KBM-7 (cell line): Measurements from ENCODE around the gene TLE5.

ENCODE experiments used
- DNase-seq: peaks from one replicate; pipeline ENCODE4 v3.0.0-alpha.2; 2015
- in situ Hi-C: fragments of 300-500 bp; cut with MboI; formaldehyde crosslinking; loops from 2 replicates; pipeline ENCODE4 v1.14.3; 2020; ENCODE audit warnings: low sequenced_read_pairs, low pct_unique_long_range_greater_than_20kb, mixed read lengths

Gene TLE5

DNA sequence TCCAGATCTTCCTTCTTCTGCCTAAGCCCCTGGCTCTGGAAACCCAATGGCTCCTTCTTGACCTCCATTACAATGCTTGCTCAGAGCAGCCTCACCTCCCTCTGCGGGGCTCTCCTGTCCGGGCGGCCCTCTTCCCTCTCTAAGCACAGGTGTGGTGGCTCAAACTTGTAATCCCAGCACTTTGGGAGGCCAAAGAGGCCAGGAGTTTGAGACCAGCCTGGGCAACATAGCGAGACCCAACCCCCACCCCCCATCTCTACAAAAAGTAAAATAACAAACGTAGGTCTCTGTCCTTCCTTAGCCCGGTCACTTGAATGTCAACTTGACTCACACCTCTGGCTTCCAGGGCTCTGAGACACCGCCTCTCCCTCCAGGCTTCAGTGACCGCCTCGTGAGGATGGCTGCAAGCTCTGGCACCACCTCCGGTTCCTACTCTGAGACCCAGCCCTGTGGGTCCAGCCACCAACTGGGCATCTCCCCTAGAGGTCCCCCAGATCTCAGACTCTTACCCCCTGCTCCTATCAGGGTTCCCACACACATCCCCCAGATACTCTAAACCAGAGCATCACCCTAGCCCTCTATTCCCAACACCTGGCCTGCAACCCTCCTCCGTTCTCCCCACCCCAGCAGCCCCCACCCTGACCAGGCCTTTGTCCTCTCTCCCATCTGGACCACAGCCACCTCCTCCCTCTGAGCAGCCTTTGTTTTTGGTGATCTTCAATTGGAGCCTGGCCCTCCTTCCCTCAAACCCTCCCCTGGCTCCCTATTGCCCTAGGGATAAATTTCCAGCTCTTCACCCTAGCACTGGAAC, 28.5 kb downstream of the TLE5 start:
- DNase-seq = no peak
- in situ Hi-C loops = no loop called here

- in situ Hi-C loops = no loop called here
- no peak for DNase-seq
These were observed 30.8 kb downstream of the TLE5 start for GRCh38 chr19:3031607-3031867.

DNA sequence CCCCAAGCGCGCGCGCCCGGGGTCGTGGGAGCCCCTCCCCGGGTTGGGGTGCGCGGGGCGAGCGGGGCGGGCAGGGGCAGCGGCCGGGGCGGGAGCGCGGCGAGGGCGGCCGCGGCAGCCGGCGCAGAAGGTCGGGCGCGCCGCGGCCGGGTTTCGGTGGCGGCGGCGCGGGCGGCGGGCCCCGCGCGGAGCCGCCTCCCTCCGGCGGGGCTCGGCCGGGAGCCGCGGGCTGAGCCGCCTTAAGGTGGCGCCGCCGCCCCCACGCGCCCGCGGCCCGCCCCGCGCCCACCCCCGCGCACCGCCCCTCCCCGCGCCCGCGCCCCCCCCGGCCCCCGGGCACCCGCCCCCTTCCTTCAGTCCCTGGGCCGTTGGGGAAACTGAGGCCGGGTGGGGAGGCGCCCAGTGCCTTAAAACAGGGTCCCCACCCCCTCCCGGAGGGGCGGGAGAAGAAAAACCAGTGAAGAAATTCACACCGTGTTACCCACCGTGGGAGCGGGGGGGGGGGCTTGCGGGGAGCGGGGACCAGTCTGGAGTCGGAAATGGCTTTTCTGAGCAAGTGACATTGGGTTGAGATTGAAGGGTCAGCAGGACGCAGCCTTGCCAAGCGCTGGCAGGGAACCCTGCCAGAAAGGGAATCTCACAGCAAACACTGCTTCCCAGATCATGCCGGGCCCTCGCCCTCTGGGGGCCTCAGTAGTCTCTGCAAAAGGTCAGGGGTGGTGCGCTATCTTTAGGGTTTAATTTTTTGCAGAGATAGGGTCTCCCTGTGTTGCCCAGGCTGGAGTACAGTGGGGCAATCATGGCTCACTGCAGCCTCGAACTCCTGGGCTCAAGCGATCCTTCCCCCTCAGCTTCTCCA, 33.0 kb downstream of the TLE5 start, which contains the start of gene TLE2:
Gene TLE2 (minus strand): TSS at position 216 of the 859 bp plus-strand sequence. CDS start 376 bp downstream, outside the sequence.
- no peak for DNase-seq
- in situ Hi-C loops = no loop called here

DNA sequence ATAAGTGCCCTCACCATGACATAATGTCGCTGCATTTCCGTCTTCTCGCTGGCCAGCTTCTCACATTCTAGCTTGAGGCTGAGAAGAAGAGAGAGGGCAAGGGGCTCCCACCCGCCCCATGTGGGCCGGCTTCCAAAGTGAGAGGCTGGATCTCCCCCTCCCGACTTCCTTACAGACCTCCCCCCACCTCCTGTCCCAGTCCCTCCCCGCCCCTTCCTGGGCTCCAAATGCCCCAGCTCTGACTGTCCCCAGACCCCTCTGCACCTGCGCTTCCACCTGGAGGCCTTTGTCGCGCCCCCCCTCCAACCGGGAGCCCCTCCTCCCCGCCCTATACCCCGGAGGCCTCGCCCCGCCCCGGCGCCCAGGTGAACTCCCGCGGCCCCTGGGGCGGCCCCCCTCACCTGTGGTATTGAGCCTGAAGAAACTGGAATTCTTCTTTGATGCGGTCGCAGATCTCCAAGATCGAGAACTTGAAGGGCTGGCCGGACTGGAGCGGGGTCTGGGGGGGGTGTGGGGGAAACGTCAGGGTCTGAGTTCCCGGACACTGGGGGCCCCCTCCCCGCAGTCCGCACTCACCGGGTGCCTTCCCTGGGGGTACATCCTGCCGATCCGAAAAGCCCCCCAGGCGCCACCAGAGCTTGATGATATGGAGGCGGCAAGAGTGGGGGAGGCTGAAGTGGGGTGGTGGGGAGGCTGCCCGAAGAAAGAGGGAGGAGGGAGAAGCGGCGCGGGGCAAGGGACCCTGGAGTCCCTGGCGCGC, 33.8 kb downstream of the TLE5 start:
- in situ Hi-C loops = no loop called here
- no peak for DNase-seq

- no peak for DNase-seq
- in situ Hi-C loops = no loop called here
These were observed 34.4 kb downstream of the TLE5 start for GRCh38 chr19:3027981-3028304.

GRCh38 chr19:3027292-3027691, 35.0 kb downstream of the TLE5 start:
- no peak for DNase-seq
- in situ Hi-C loops = no loop called here

- in situ Hi-C loops = no loop called here
These were observed 35.5 kb downstream of the TLE5 start for GRCh38 chr19:3026768-3027167.

GRCh38 chr19:3025549-3025886, 36.8 kb downstream of the TLE5 start:
- in situ Hi-C loops = no loop called here

More at GRCh38 chr19:3026768-3027167, 35.5 kb downstream of the TLE5 start:
- no peak for DNase-seq

GRCh38 chr19:3024870-3025548, 37.3 kb downstream of the TLE5 start:
- DNase-seq = no peak
- in situ Hi-C loops = no loop called here

More at GRCh38 chr19:3025549-3025886, 36.8 kb downstream of the TLE5 start:
- DNase-seq = no peak

- DNase-seq = no peak
- in situ Hi-C loops = no loop called here
These were observed 37.8 kb downstream of the TLE5 start for GRCh38 chr19:3024509-3024869.

- DNase-seq = no peak
- in situ Hi-C loops = no loop called here
These were observed 41.9 kb downstream of the TLE5 start for GRCh38 chr19:3020321-3020960.

- in situ Hi-C loops = no loop called here
- no peak for DNase-seq
These were observed 43.0 kb downstream of the TLE5 start for GRCh38 chr19:3019211-3019854.

GRCh38 chr19:3017923-3018322, 44.4 kb downstream of the TLE5 start:
- in situ Hi-C loops = no loop called here
- DNase-seq = no peak

DNA sequence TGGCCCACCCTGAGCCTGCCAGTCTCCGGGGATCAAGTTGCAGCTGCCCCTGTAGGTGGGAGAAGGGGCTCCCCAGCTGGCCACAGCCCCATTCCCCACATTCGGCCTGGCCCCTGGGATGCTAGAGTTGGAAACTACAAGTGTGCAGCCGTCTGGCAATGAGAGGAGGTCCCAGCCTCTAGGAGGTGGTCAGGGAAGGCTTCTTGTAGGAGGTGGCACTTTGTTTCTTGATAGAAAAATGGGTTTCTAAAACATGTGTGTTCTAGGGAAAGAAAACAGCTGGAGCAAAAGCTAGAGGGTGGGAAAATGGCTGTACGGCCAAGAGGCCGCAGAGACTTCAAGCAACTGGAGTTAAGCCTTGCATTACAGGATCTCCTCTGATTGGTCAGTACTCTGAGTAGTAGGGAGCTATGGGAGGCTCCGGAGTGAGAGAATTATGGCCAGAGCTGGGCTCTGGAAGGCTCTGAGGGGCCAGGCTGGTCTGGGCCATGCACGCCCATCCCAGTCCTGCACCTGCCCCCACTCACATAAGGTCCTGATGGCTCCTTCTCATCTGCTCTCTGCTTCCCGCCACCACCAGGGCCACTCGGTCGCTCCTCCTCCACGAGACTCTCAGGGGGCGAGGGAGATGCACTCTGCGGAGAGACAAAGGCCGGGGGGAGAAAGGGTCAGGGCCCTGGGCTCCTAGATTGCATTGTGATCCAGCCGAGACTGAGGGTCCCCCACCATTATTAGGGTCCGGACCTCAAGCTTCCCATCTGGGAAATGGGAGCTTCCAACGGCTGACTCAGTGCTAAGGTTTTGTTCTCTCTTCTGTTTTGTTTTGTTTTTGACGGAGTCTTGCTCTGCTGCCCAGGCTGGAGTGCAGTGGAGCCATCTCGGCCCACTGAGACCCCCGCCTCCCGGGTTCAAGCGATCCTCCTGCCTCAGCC, 46.9 kb downstream of the TLE5 start:
- no peak for DNase-seq
- in situ Hi-C loops = no loop called here

DNA sequence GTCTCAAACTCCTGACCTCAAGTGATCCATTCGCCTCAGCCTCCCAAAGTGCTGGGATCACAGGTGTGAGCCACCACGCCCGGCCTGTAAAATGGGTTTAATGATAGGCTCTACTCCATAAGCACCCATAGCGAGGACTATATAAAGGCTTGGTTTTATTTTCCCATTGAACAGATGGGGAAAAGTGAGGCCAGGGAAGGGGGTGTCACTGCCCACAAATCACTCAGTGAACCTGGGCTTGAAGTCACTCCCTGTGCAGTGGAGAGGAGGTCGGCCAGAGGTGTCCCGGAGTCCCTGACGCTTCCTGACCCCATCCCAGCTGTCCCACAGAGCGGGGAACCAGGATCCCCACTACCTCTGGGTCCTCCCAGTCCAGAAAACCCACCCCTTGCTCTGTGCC, 48.2 kb downstream of the TLE5 start:
- in situ Hi-C loops = no loop called here
- DNase-seq = no peak

DNA sequence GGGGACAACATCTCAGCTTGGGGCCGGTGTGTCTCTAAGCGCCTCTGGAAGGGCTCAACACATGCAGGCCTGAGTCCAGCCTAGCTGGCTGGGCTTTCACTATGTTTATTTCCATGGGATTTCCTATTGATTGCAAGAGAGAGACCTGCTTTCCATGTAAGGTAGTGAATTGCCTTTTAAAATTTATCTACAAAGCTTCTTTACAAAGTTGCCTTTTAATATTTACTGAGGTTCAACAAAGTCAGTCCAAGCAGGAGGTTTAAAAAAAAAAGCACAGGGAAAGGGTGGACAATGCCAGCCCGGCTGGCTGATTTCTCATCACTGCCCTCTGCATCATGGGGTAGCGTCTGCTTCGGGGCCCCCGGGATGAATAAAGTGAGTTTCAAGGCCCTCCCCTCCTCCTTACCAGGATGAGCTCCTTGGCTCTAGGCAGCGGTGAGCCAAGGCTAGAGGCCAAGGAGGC, 49.0 kb downstream of the TLE5 start:
- in situ Hi-C loops = no loop called here
- no peak for DNase-seq

DNA sequence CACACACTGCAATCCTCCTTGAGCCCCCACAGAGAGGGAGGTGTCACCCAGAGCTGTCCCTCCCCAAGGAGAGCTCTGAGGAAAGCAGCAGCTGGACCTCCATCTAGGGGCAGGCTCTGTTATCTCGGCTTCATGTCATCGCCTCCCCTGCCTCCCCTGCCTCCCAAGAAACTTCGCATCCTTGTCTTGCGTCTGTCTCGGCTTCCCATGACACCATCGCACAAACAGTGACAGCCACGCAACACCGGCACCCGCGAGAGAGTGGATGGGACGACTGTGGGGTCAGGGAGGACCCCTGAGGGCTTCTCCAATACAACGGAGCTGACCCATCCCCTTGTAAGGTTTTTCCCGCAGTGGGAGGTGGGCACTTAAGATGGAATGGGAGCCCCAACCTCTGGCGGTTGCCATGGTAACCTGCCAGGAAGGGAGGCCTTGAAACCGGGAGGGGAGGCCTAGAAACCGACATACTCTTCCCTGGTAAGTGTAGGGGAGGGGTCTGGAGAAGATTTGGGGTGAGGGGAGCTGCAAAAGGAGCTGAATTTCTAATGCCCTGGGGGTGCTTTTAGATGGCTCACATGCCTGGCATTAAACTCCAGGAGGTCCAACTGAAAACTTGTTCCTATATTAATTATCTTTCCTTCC, 49.6 kb downstream of the TLE5 start:
- in situ Hi-C loops = no loop called here
- DNase-seq = no peak
